Measurements from ENCODE around the gene HUWE1. TPM values are rescaled to one million over a fixed set of nuclear protein-coding genes. Genes with fewer than 3 reads are reported as not detected.

HUWE1 gene
- total and polyA plus RNA-seq, 11 donors: 34.7 to 222 (median 162) TPM

- TF ChIP-seq POLR2A (IDR thresholded peaks at IDR 0.05) (no peak), CTCF (IDR thresholded peaks at IDR 0.05) (no peak)
- DNase-seq (no peak), ATAC-seq (no peak)
- Histone ChIP-seq H3K4me1 (no peaks in the 10 kb centered on the region), H3K9me3 (no peaks in the 10 kb centered on the region), H3K27me3 (no peaks in the 10 kb centered on the region), H3K4me3 (no peak overlapping the region), H3K36me3 (peaks cover 0 to 100% (median 97%) of the 10 kb centered on the region in 9 donors), H3K27ac (no peak overlapping the region)
- WGBS, 4 donors: 70 to 93% (median 83%) methylated on average over 3 of the region's 3 CpGs
- intact Hi-C loops (cut with DNase I): loop anchor here in 2 of 10 donors (10.0 kb wide), 2 partner anchors 53 to 63 kb away; no protein-coding TSS in a partner anchor
These were observed 124.6 kb downstream of the HUWE1 start for GRCh38 chrX:53561912-53562311.

- no peak for TF ChIP-seq POLR2A (IDR thresholded peaks at IDR 0.05)
- no peak for TF ChIP-seq CTCF (IDR thresholded peaks at IDR 0.05)
- no peaks in the 10 kb centered on the region for H3K27me3 ChIP-seq
- ATAC-seq (no peak), DNase-seq (no peak)
- intact Hi-C loops (cut with DNase I): no loop called here
- no peak overlapping the region for H3K4me3 ChIP-seq
- H3K27ac ChIP-seq: no peak overlapping the region
- whole genome bisulfite sequencing, 4 donors: 72 to 90% (median 82%) methylated on average over 6 of the region's 6 CpGs
- H3K4me1 ChIP-seq: no peaks in the 10 kb centered on the region
- H3K9me3 ChIP-seq: no peaks in the 10 kb centered on the region
- H3K36me3 ChIP-seq: peaks cover 0 to 100% (median 93%) of the 10 kb centered on the region in 9 donors
These were observed 127.9 kb downstream of the HUWE1 start for GRCh38 chrX:53558646-53559045.

- H3K36me3 ChIP-seq: peaks cover 0 to 100% (median 93%) of the 10 kb centered on the region in 9 donors
- H3K4me3 ChIP-seq: no peak overlapping the region
- intact Hi-C loops (cut with DNase I): no loop called here
- ATAC-seq (peak in 3 of 4 donors; percentile 60 to 73 (median 66)), DNase-seq (no peak)
- H3K4me1 ChIP-seq: no peaks in the 10 kb centered on the region
- TF ChIP-seq POLR2A (IDR thresholded peaks at IDR 0.05) (no peak), CTCF (IDR thresholded peaks at IDR 0.05) (no peak)
- no peak overlapping the region for H3K27ac ChIP-seq
- H3K9me3 ChIP-seq: no peaks in the 10 kb centered on the region
- 44 to 57% (median 47%) methylated on average over 3 of the region's 3 CpGs for WGBS, 4 donors
- peaks cover 0 to 5% (median 0%) of the 10 kb centered on the region in 9 donors for H3K27me3 ChIP-seq
These were observed 129.7 kb downstream of the HUWE1 start for GRCh38 chrX:53556868-53557267.

- TF ChIP-seq CTCF (IDR thresholded peaks at IDR 0.05): no peak
- no peak for TF ChIP-seq POLR2A (IDR thresholded peaks at IDR 0.05)
- H3K27ac ChIP-seq: no peak overlapping the region
- H3K4me3 ChIP-seq: no peak overlapping the region
- H3K4me1 ChIP-seq: no peaks in the 10 kb centered on the region
- WGBS, 4 donors: 79 to 93% (median 92%) methylated on average over 18 of the region's 18 CpGs
- H3K9me3 ChIP-seq: no peaks in the 10 kb centered on the region
- ATAC-seq (peak in 1 of 4 donors; percentile 9), DNase-seq (no peak)
- intact Hi-C loops (cut with DNase I): no loop called here
- H3K27me3 ChIP-seq: peaks cover 0 to 5% (median 0%) of the 10 kb centered on the region in 9 donors
- peaks cover 0 to 100% (median 93%) of the 10 kb centered on the region in 9 donors for H3K36me3 ChIP-seq
These were observed 135.6 kb downstream of the HUWE1 start for GRCh38 chrX:53550756-53551463.

Data from heart left ventricle (tissue), 16 donors.